GM20431 (cell line): ENCODE data around the gene SNTG2.

Experiments used
- in situ Hi-C: fragments of 300-500 bp; cut with MseI, MboI; formaldehyde crosslinking; loops from one replicate; pipeline ENCODE4 v1.15.0; 2020; ENCODE audit warnings: low sequenced_read_pairs; ENCODE audit not compliant: unreplicated experiment

The SNTG2 gene

GRCh38 chr2:1297372-1298159 lies 346.9 kb downstream of the SNTG2 start:
- in situ Hi-C loops, result no loop called here

- in situ Hi-C loops, result no loop called here
Measured at GRCh38 chr2:1299043-1299442, 348.4 kb downstream of the SNTG2 start.

- in situ Hi-C loops, result no loop called here
Measured at GRCh38 chr2:1300284-1300683, 349.6 kb downstream of the SNTG2 start.

- in situ Hi-C loops, result no loop called here
Measured at GRCh38 chr2:1301056-1301455, 350.4 kb downstream of the SNTG2 start.

- in situ Hi-C loops, result no loop called here
Measured at GRCh38 chr2:1305342-1306013, 354.8 kb downstream of the SNTG2 start.

GRCh38 chr2:1306014-1306686 lies 355.5 kb downstream of the SNTG2 start:
- in situ Hi-C loops, result no loop called here

GRCh38 chr2:1306687-1307516 lies 356.3 kb downstream of the SNTG2 start:
- in situ Hi-C loops, result no loop called here

GRCh38 chr2:1307670-1308069 lies 357.0 kb downstream of the SNTG2 start:
- in situ Hi-C loops, result no loop called here

GRCh38 chr2:1308678-1309077 lies 358.0 kb downstream of the SNTG2 start:
- in situ Hi-C loops, result no loop called here

- in situ Hi-C loops, result no loop called here
Measured at GRCh38 chr2:1309507-1309906, 358.9 kb downstream of the SNTG2 start.

- in situ Hi-C loops, result no loop called here
Measured at GRCh38 chr2:1310202-1310601, 359.6 kb downstream of the SNTG2 start.

- in situ Hi-C loops, result no loop called here
Measured at GRCh38 chr2:1310866-1311265, 360.2 kb downstream of the SNTG2 start.

- in situ Hi-C loops, result no loop called here
Measured at GRCh38 chr2:1313240-1313924, 362.7 kb downstream of the SNTG2 start.

- in situ Hi-C loops, result no loop called here
Measured at GRCh38 chr2:1314254-1314653, 363.6 kb downstream of the SNTG2 start.

- in situ Hi-C loops, result no loop called here
Measured at GRCh38 chr2:1318366-1319009, 367.8 kb downstream of the SNTG2 start.

- in situ Hi-C loops, result no loop called here
Measured at GRCh38 chr2:1319393-1319792, 368.7 kb downstream of the SNTG2 start.

GRCh38 chr2:1321321-1321720 lies 370.7 kb downstream of the SNTG2 start:
- in situ Hi-C loops, result no loop called here

- in situ Hi-C loops, result no loop called here
Measured at GRCh38 chr2:1324884-1325283, 374.2 kb downstream of the SNTG2 start.

GRCh38 chr2:1328684-1329083 lies 378.0 kb downstream of the SNTG2 start:
- in situ Hi-C loops, result no loop called here
